Measurements from ENCODE around the gene STMN1.

DNA sequence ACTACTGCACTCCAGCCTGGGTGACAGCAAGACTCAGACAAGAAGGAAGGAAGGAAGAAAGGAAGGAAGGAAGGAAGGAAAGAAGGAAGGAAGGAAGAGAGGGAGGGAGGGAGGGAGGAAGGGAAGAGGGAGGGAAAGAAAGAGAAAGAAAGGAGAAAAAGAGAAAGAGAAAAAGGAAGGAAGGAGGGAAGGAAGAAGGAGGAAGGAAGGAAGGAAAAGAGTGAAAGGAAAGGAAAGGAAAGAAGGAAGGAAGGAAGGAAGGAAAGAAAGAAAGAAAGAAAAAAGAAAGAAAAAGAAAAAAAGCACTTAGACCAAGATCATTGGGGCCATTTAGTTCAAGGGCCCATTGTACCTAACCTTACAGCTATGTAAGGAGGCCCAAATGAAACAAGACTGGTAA is 49.3 kb upstream of the STMN1 start:
- TF ChIP-seq, protein P1, sequence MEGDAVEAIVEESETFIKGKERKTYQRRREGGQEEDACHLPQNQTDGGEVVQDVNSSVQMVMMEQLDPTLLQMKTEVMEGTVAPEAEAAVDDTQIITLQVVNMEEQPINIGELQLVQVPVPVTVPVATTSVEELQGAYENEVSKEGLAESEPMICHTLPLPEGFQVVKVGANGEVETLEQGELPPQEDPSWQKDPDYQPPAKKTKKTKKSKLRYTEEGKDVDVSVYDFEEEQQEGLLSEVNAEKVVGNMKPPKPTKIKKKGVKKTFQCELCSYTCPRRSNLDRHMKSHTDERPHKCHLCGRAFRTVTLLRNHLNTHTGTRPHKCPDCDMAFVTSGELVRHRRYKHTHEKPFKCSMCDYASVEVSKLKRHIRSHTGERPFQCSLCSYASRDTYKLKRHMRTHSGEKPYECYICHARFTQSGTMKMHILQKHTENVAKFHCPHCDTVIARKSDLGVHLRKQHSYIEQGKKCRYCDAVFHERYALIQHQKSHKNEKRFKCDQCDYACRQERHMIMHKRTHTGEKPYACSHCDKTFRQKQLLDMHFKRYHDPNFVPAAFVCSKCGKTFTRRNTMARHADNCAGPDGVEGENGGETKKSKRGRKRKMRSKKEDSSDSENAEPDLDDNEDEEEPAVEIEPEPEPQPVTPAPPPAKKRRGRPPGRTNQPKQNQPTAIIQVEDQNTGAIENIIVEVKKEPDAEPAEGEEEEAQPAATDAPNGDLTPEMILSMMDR (conservative IDR thresholded peaks at IDR 0.05; ENCODE audit: low read length), result no peak
- TF ChIP-seq EZH2phosphoT487 (IDR thresholded peaks at IDR 0.05; ENCODE audit: borderline replicate concordance), result no peak

Data from Loucy (cell line).